GM19468 (cell line): ENCODE measurements around the gene DDX54.
"Not testable (repeated sequence)": the region's sequence is repeated elsewhere in the genome, so short reads cannot be mapped to it uniquely, and the experiment has no call there.

Source experiments
- ATAC-seq: cut with Tn5 transposase; IDR thresholded peaks from one replicate; pipeline ENCODE4 v1.9.1; 2021; ENCODE audit warnings: mild to moderate bottlenecking, moderate library complexity, moderate number of reproducible peaks; ENCODE audit not compliant: unreplicated experiment; ENCODE audit errors: extremely low read depth

DDX54 gene

GRCh38 chr12:113145720-113146551 lies 39.3 kb downstream of the DDX54 start:
- ATAC-seq, result no peak

- no peak for ATAC-seq
Measured at GRCh38 chr12:113144806-113145205, 40.5 kb downstream of the DDX54 start.

GRCh38 chr12:113143959-113144358 lies 41.3 kb downstream of the DDX54 start:
- ATAC-seq, result no peak

- ATAC-seq, result no peak
Measured at GRCh38 chr12:113142886-113143332, 42.4 kb downstream of the DDX54 start.

- no peak for ATAC-seq
Measured at GRCh38 chr12:113142173-113142885, 42.9 kb downstream of the DDX54 start.

- not testable (repeated sequence) for ATAC-seq
Measured at GRCh38 chr12:113141716-113142115, 43.6 kb downstream of the DDX54 start.

GRCh38 chr12:113140706-113141105 lies 44.6 kb downstream of the DDX54 start:
- no peak for ATAC-seq

GRCh38 chr12:113138826-113139225 lies 46.5 kb downstream of the DDX54 start:
- ATAC-seq, result no peak

- no peak for ATAC-seq
Measured at GRCh38 chr12:113137861-113138783, 47.2 kb downstream of the DDX54 start.

- ATAC-seq, result no peak
Measured at GRCh38 chr12:113136990-113137511, 48.2 kb downstream of the DDX54 start.

GRCh38 chr12:113136128-113136989 lies 48.9 kb downstream of the DDX54 start:
- no peak for ATAC-seq

- no peak for ATAC-seq
Measured at GRCh38 chr12:113135178-113136127, 49.8 kb downstream of the DDX54 start, which contains the start of gene RASAL1. Gene RASAL1, minus strand, starts transcription at chr12:113135761. Its CDS starts 299 bp downstream, at chr12:113135462.

- ATAC-seq, result no peak
Measured at GRCh38 chr12:113134521-113134951, 50.7 kb downstream of the DDX54 start.

- ATAC-seq, result no peak
Measured at GRCh38 chr12:113134071-113134470, 51.2 kb downstream of the DDX54 start.

GRCh38 chr12:113133666-113134065 lies 51.6 kb downstream of the DDX54 start:
- no peak for ATAC-seq

- no peak for ATAC-seq
Measured at GRCh38 chr12:113133036-113133435, 52.2 kb downstream of the DDX54 start.

GRCh38 chr12:113131556-113131955 lies 53.7 kb downstream of the DDX54 start:
- ATAC-seq, result no peak
